ENCODE measurements around the gene DTNA.
"Not testable (repeated sequence)": the region's sequence is repeated elsewhere in the genome, so short reads cannot be mapped to it uniquely, and the experiment has no call there.

The DTNA gene

DNA sequence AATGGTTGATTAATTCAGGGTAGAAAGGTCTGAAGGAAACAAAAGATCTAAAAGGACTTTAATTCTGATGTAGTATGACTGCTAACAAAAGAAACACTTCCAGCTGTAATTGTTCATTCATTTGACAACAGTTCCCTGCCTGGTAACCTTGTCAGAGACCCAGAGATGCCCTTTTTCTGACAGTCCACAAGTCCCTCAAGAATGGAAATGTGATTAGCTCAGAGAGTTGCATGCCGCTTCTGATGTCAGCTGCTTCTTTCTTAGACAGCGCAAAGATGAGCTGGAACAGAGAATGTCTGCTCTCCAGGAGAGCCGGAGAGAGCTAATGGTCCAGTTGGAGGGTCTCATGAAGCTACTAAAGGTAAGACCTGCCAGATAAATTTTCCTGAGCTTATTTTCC is 153.6 kb downstream of the DTNA start:
- no peak for DNase-seq

DNA sequence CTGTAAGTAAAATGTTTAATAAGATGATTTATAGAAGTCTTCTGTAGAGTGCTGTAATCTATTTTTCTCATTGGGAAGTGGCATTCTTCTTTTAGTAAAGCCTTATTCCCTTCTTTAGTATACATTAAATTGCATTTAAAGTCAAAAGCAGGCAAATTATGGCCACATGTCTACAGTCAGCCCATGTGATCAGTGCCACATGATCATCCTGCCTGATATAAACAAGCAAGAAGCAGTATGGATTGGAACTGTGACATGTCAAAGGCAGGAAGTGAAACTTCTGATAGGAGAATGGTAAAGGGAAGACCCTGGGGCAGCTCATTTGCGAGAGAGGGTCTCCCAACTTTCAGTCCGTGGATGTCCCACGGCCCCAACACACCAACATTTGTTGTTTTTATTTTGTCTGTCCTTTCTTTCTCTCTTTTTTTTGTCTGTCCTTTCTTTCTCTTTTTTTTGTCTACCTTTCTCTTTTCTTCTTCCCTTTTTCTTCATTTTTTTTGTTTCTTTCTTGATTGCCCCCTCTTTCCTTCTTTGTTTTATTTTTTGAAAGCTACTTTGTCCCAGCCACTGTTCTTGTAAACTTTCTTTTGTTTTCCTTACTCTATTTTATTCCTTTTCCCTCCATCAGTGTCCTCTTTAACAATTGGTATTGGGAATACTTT is 154.9 kb downstream of the DTNA start:
- no peak for DNase-seq

DNA sequence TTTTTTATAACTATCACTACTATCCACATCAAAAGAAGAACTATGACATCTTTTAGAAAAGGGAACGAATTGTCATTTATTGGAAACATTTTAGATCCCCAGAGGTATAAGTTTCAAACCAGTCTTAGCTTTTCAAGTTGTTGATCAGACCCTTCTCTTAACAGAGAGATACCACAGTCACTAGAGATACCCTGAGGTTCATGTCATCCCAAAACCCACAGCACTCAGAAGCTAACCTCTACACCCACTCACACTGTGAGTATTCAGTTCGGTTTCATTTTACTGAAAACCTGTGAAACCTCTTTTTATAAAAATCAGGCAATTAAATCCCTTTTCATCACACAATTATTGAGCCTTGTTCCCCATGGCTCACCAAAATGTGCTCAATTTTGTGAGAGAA is 156.2 kb downstream of the DTNA start:
- no peak for DNase-seq

DNA sequence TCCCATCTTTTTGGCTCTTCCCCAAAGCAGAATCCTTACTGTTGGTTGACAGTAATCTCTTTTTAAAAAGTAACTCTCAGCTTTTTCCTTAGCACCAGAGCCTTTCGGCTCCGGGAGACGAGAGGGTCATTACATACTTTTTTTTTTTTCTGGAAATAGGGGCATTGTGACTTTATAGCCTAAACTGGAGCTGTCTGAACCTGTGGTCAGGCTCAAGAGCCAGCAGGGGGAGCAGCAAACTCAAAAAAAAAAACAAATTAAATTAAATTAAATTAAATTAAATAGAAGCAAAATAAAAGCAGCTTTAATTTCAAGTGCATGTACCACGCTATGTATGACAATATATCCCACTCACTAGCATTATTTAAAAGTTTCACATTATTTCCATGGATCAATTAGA is 156.6 kb downstream of the DTNA start:
- no peak for DNase-seq

DNA sequence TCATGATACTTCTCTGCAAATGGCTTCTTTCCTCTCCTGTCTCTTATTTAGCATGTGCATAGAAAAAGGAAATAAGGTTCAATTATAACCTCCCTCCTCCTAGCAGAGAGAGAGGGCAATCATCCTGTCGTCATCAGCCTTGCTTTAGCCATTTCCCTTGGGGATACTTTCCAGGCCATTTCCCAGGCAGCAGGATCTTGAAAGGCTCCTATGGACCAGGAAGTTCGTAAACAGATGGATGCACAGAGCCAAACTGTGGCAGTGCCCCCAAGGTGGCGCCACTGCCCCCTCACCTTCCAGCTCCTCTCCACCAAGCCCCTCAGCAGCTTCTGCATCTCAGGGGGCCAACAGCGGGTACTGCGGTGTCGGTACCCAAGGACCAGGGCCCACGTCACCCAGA is 157.4 kb downstream of the DTNA start:
- no peak for DNase-seq

GRCh38 chr18:34870555-34871310 is 160.6 kb downstream of the DTNA start:
- no peak for DNase-seq

DNA sequence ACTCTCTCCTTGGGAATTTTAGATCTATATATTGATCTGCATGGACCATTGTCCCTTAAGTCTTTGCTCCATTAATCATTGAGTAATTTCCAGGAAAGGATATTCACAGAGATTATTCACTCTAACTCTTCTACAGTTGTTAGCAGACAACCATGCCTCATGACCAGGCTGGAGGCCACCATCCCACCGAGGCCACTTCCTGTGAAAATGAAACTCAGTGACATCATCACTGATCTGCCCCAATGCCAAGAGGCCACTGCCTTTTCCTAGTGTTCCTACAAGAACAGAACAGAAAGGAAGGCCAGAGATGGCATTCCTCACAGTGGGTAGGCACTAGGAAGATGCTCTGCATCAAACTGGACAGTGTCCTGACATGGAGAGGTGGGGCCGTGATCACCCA is 161.3 kb downstream of the DTNA start:
- no peak for DNase-seq

DNA sequence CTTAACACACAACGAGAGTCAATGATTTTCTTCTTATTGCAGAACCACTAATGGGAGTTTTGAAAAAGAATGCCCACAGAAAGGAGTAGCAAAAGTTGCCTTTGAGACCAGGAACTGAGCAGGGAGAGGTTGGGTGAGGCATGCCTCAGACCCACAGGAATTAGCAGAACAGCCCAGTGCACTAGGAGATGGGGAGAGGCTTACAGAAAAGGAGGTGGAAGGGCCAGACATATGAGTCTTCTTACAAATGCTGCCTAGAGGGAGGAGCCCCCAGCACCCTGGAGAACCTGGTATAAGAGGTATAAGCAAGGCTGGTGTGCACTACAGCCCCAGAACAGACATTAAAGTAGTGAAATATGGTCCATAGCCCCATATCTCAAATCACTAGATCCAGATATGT is 162.0 kb downstream of the DTNA start:
- no peak for DNase-seq

- no peak for DNase-seq
Observed at GRCh38 chr18:34873986-34874580, 164.0 kb downstream of the DTNA start.

DNA sequence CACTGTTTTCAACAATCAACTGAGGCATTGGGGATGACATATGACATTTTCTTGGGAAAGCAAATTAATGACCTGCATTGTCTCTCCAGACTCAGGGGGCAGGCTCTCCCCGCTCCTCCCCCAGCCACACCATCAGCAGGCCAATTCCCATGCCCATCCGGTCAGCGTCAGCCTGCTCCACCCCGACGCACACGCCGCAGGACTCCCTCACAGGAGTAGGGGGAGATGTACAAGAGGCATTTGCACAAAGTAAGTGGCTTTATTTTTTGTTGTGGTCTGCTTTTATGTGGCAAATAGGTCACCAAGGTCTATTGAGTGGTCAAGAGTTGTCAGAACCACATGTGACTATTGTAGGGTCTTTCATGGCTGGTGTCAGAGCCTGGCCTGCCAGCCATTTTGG is 165.1 kb downstream of the DTNA start:
- DNase-seq = no peak

GRCh38 chr18:34880403-34880802 is 170.3 kb downstream of the DTNA start:
- DNase-seq = no peak

- DNase-seq = no peak
Observed at GRCh38 chr18:34880882-34881834, 171.1 kb downstream of the DTNA start.

- no peak for DNase-seq
Observed at GRCh38 chr18:34884436-34884835, 174.3 kb downstream of the DTNA start.

DNA sequence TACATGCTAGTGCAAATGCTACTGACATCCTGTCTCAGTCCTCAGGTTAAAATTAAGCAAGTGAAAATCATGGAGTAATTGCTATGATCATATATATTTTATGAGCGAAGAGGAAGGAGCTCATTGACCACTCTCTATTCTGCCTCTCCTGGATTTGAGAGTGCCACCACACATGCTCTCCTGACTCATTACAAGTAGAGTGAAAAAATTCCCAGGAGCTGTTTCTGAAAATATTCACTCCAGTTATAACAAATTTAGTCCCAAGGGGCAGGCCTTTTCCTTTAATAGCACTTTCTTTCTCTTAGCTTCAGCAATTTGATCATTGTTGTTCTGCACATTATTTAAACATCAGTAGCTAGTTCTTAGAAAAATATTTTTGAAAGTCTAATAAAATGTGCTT is 176.1 kb downstream of the DTNA start:
- DNase-seq = no peak

- no peak for DNase-seq
Observed at GRCh38 chr18:34887881-34888580, 177.9 kb downstream of the DTNA start.

DNA sequence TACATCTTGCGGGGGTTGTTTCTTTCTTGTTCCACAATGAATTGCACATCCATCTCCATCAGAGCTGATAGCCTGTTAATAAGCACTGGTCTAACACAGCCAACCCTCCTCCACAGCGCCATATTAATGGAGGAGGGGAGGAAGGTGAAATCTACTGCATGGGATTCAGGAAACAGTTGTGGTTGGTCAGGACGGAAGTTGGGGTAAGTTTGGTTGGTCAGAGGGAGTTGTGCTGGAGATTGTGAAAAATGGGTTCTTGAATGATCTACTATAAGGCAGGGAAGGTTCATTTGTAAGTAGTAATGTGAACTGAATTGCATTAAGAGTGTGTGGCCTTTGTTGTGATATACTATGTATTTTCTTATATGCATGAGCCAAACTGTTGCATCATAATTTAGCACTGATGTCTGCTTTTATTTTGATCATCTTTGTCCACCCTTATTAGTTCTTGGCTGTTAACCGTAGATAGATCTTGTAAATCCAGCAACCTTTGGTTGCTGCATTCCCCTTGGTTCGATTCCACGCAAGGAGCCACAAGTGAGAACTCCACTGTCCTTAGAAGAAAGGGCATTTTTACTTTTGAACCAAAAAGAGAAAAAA is 180.5 kb downstream of the DTNA start:
- DNase-seq = no peak

DNA sequence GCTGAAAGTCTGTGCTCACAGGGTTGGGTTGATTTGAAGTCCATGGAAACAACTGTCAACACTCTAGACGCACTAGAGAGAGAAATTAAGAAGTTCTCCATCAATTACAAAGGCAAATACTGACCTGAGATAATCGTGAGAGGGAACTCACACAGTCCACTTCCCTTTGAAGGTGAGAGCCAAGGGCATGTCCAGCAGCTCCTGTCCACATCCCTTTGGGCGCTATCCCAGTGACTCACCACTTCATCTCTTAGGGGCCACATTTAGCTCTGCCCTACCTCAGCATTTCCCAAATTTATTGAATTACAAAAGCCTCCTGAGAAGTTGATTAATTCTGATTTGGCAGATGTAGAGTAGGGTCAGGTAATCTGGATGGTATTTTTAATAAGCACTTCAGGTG is 182.3 kb downstream of the DTNA start:
- DNase-seq = no peak

DNA sequence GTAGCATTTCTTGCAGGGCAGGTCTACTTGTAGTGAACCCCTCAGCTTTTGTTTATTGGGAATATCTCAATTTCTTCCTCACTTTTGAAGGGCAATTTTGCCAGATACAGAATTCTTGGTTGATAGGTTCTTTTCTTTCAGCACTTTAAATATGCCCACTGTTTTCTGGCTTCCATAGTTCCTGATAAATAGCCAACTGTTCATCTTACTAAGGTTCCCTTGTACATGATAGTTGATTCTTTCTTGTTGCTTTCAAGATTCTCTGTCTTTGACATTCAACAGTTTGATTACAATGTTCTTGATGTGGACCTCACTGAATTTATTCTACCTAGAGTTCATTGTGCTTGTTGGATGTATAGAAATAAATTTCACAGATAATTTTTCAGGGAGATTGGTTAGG is 183.1 kb downstream of the DTNA start:
- no peak for DNase-seq

- DNase-seq = no peak
Observed at GRCh38 chr18:34901299-34901698, 191.2 kb downstream of the DTNA start.

GRCh38 chr18:34904994-34905393 is 194.9 kb downstream of the DTNA start:
- DNase-seq = no peak

GRCh38 chr18:34906985-34907384 is 196.9 kb downstream of the DTNA start:
- not testable (repeated sequence) for DNase-seq
